ENCODE data around the gene CDC27. TPM values are rescaled to one million over a fixed set of nuclear protein-coding genes. Genes with fewer than 3 reads are reported as not detected.
A peak's percentile ranks its signal among the peaks of the same experiment; 100 is the strongest.
"Not testable (repeated sequence)": the region's sequence is repeated elsewhere in the genome, so short reads cannot be mapped to it uniquely, and the experiment has no call there.

CDC27 gene
- total and polyA plus RNA-seq, 7 experiments from 2014 or later = 47.4 to 98.3 (median 67.2) TPM

DNA sequence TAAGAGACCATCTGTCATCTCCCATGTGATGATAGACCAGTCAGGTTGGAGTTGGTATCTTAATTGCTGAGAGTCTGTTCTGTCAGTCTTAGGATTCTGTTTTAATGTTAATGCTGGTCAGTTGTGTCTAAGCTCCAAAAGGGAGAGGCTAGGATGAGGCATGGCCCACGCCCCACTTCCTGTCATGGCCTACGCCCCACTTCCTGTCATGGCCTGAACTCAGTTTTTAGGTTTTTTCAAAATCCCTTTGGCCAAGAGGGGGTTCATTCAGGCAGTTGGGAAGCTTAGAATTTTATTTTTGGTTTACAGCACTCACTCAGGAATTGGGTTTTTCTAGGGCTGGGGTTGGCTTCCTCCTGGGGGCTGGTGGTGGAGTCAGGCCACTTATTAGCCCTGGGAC lies 117.9 kb downstream of the CDC27 start:
- peak overlapping the region in 2 of 10 donors; percentile 20 to 23 for H3K4me3 Mint-ChIP-seq
- H3K4me3 ChIP-seq (ENCODE audit: low read length); H3K4me1 ChIP-seq (ENCODE audit: control insufficient read depth in 2 of 2, insufficient read depth in 2 of 2, low read length in 2 of 2); ATAC-seq; H3K9me3 Mint-ChIP-seq; intact Hi-C loops (cut with micrococcal nuclease); H3K27me3 Mint-ChIP-seq; H3K27me3 ChIP-seq (ENCODE audit: control insufficient read depth in 2 of 2, insufficient read depth in 2 of 2, low read length in 2 of 2); POLR2A ChIA-PET; CTCF ChIA-PET; H3K9me3 ChIP-seq (ENCODE audit: control insufficient read depth in 2 of 3, low read length in 3 of 3); H3K27ac ChIP-seq (ENCODE audit: low read depth, low read length); DNase-seq; H3K36me3 ChIP-seq (ENCODE audit: control insufficient read depth in 2 of 3, insufficient read depth in 3 of 3, low read length in 3 of 3): not testable (repeated sequence)
- H3K4me1 Mint-ChIP-seq = peaks cover 21 to 61% (median 46%) of the 10 kb centered on the region in 7 donors
- peak overlapping the region in 6 of 9 donors; percentile 9 to 75 (median 30) for H3K27ac Mint-ChIP-seq
- H3K36me3 Mint-ChIP-seq = peaks cover 0 to 22% (median 0%) of the 10 kb centered on the region in 5 donors

DNA sequence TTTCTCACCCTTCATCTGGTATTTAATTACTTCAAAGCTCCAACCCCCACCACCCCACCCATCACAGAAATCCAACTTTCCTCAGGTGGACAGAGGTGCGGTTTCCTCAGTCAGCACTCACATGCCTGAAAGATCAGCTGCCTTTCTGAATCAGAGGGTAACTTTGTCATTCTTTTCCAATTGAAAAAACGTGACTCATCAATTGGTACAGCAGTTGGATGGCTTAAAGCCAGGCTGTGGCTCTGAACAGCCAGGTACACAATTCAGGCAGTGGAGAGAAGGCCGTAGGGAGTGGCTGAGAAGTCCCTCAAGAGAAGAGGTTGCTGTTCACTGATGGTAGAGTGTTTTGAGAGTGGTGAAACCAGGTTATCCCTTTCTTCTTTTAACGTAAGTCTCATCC lies 118.8 kb downstream of the CDC27 start:
- H3K27ac ChIP-seq (ENCODE audit: low read depth, low read length); H3K27me3 ChIP-seq (ENCODE audit: control insufficient read depth in 2 of 2, insufficient read depth in 2 of 2, low read length in 2 of 2); H3K4me1 ChIP-seq (ENCODE audit: control insufficient read depth in 2 of 2, insufficient read depth in 2 of 2, low read length in 2 of 2); H3K27me3 Mint-ChIP-seq; POLR2A ChIA-PET; H3K9me3 ChIP-seq (ENCODE audit: control insufficient read depth in 2 of 3, low read length in 3 of 3); CTCF ChIA-PET; H3K36me3 ChIP-seq (ENCODE audit: control insufficient read depth in 2 of 3, insufficient read depth in 3 of 3, low read length in 3 of 3); ATAC-seq; H3K9me3 Mint-ChIP-seq; H3K4me3 Mint-ChIP-seq; intact Hi-C loops (cut with micrococcal nuclease); H3K4me3 ChIP-seq (ENCODE audit: low read length); DNase-seq: not testable (repeated sequence)
- Mint-ChIP-seq H3K4me1 (peaks cover 23 to 61% (median 47%) of the 10 kb centered on the region in 7 donors), H3K36me3 (peaks cover 0 to 27% (median under 1%) of the 10 kb centered on the region in 5 donors), H3K27ac (peak overlapping the region in 1 of 9 donors; percentile 10)

Other genes with a start within 250 kb of the CDC27 start
- gene RPRML, start 210.0 kb downstream of the CDC27 start, total RNA-seq = not detected
- gene RPRML, start 210.0 kb downstream of the CDC27 start, polyA plus RNA-seq = not detected
- gene MYL4, start 20.1 kb upstream of the CDC27 start, total RNA-seq = not detected
- gene MYL4, start 20.1 kb upstream of the CDC27 start, polyA plus RNA-seq = not detected
- 1 to 10 TPM in 1 of 5 experiments, under 1 TPM in 2, not detected in 2; 0.41 to 6.4 (median 0.56) TPM for gene ITGB3, start 64.5 kb upstream of the CDC27 start, total RNA-seq
- gene ITGB3, start 64.5 kb upstream of the CDC27 start, polyA plus RNA-seq = not detected
- gene EFCAB13, start 134.7 kb upstream of the CDC27 start, total RNA-seq = 10 to 100 TPM in 4 of 5 experiments, 1 to 10 TPM in 1; 3.7 to 37.4 (median 19.9) TPM
- 1 to 10 TPM; 4.3 to 8.9 TPM for gene EFCAB13, start 134.7 kb upstream of the CDC27 start, polyA plus RNA-seq